ENCODE data around the gene PAM. TPM values are rescaled to one million over a fixed set of nuclear protein-coding genes. Genes with fewer than 3 reads are reported as not detected.

Gene PAM
- total RNA-seq, 1 donor from 2014 or later, result 267 TPM

GRCh38 chr5:102759289-102759688 is 4.2 kb downstream of the PAM start:
- Mint-ChIP-seq H3K27me3 (ENCODE audit: unreplicated experiment) (no peaks in the 10 kb centered on the region), H3K27ac (ENCODE audit: unreplicated experiment) (no peak overlapping the region), H3K4me1 (ENCODE audit: unreplicated experiment) (peaks cover 53% of the 10 kb centered on the region)

DNA sequence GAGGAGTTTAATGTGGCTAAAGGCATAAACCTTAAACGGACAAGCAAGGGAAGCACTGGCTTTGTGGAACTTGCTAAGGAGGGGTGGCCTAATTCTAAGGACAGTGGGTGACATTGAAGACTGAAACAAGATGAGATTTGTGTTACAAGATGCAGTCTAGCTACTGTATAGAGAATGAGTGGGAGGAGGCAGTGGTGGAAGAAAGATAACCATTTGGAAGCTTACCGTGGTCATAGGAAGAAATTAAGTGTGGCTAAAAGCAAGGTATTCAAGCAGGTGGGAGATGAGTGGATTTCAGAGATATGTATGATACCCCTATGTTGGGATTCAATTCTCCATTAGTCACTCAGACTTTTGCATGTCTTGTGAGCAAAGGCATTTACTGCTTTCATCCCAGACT is 4.6 kb downstream of the PAM start:
- Mint-ChIP-seq H3K4me3 (ENCODE audit: unreplicated experiment) (no peak overlapping the region), H3K4me1 (ENCODE audit: unreplicated experiment) (peaks cover 50% of the 10 kb centered on the region), H3K27ac (ENCODE audit: unreplicated experiment) (peak overlapping the region; percentile 4), H3K9me3 (ENCODE audit: unreplicated experiment) (no peaks in the 10 kb centered on the region), H3K36me3 (ENCODE audit: unreplicated experiment) (no peaks in the 10 kb centered on the region), H3K27me3 (ENCODE audit: unreplicated experiment) (no peaks in the 10 kb centered on the region)
- TF ChIP-seq, protein P1, sequence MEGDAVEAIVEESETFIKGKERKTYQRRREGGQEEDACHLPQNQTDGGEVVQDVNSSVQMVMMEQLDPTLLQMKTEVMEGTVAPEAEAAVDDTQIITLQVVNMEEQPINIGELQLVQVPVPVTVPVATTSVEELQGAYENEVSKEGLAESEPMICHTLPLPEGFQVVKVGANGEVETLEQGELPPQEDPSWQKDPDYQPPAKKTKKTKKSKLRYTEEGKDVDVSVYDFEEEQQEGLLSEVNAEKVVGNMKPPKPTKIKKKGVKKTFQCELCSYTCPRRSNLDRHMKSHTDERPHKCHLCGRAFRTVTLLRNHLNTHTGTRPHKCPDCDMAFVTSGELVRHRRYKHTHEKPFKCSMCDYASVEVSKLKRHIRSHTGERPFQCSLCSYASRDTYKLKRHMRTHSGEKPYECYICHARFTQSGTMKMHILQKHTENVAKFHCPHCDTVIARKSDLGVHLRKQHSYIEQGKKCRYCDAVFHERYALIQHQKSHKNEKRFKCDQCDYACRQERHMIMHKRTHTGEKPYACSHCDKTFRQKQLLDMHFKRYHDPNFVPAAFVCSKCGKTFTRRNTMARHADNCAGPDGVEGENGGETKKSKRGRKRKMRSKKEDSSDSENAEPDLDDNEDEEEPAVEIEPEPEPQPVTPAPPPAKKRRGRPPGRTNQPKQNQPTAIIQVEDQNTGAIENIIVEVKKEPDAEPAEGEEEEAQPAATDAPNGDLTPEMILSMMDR (IDR thresholded peaks at IDR 0.05), result no peak
- no peak for DNase-seq (ENCODE audit: extremely low spot score, unreplicated experiment)

More at GRCh38 chr5:102759289-102759688, 4.2 kb downstream of the PAM start:
- DNase-seq (ENCODE audit: extremely low spot score, unreplicated experiment), result no peak
- no peaks in the 10 kb centered on the region for H3K36me3 Mint-ChIP-seq (ENCODE audit: unreplicated experiment)
- TF ChIP-seq, protein P1 (IDR thresholded peaks at IDR 0.05), result no peak
- H3K9me3 Mint-ChIP-seq (ENCODE audit: unreplicated experiment), result no peaks in the 10 kb centered on the region
- no peak overlapping the region for H3K4me3 Mint-ChIP-seq (ENCODE audit: unreplicated experiment)

- peak overlapping the region; percentile 42 for H3K27ac Mint-ChIP-seq (ENCODE audit: unreplicated experiment)
- DNase-seq (ENCODE audit: extremely low spot score, unreplicated experiment), result no peak
- H3K9me3 Mint-ChIP-seq (ENCODE audit: unreplicated experiment), result no peaks in the 10 kb centered on the region
These were observed 5.7 kb downstream of the PAM start for GRCh38 chr5:102760815-102761214.

DNA sequence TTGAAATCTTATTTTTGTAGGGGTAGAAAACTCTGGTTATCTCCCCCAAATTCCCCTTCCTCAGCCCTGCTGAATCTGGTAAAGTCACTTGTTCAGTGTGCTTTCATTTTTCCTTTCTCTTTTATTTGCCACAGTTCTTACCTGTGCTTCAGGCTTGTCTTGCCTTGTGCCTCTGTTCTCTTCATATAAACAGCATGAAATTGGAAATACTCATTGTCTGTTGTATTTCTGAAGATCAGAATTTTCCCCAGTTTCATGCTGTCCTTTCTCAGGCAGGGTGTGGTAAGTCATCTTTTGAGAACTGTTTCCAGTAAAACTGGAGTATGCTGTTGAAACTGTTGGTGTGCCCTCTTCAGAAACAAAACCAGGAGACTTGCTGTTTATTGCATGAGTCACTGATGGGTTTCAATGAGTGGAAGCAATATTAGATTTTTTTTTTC is 7.0 kb downstream of the PAM start:
- H3K27me3 Mint-ChIP-seq (ENCODE audit: unreplicated experiment), result no peaks in the 10 kb centered on the region
- H3K36me3 Mint-ChIP-seq (ENCODE audit: unreplicated experiment), result no peaks in the 10 kb centered on the region
- DNase-seq (ENCODE audit: extremely low spot score, unreplicated experiment), result no peak
- peaks cover 43% of the 10 kb centered on the region for H3K4me1 Mint-ChIP-seq (ENCODE audit: unreplicated experiment)
- peak overlapping the region; percentile 74 for H3K27ac Mint-ChIP-seq (ENCODE audit: unreplicated experiment)
- H3K9me3 Mint-ChIP-seq (ENCODE audit: unreplicated experiment), result no peaks in the 10 kb centered on the region
- peak overlapping the region; percentile 14 for H3K4me3 Mint-ChIP-seq (ENCODE audit: unreplicated experiment)
- TF ChIP-seq, protein P1 (IDR thresholded peaks at IDR 0.05), result no peak

More at GRCh38 chr5:102760815-102761214, 5.7 kb downstream of the PAM start:
- no peaks in the 10 kb centered on the region for H3K36me3 Mint-ChIP-seq (ENCODE audit: unreplicated experiment)
- TF ChIP-seq, protein P1 (IDR thresholded peaks at IDR 0.05), result no peak
- H3K27me3 Mint-ChIP-seq (ENCODE audit: unreplicated experiment), result no peaks in the 10 kb centered on the region
- H3K4me3 Mint-ChIP-seq (ENCODE audit: unreplicated experiment), result no peak overlapping the region
- peaks cover 50% of the 10 kb centered on the region for H3K4me1 Mint-ChIP-seq (ENCODE audit: unreplicated experiment)

DNA sequence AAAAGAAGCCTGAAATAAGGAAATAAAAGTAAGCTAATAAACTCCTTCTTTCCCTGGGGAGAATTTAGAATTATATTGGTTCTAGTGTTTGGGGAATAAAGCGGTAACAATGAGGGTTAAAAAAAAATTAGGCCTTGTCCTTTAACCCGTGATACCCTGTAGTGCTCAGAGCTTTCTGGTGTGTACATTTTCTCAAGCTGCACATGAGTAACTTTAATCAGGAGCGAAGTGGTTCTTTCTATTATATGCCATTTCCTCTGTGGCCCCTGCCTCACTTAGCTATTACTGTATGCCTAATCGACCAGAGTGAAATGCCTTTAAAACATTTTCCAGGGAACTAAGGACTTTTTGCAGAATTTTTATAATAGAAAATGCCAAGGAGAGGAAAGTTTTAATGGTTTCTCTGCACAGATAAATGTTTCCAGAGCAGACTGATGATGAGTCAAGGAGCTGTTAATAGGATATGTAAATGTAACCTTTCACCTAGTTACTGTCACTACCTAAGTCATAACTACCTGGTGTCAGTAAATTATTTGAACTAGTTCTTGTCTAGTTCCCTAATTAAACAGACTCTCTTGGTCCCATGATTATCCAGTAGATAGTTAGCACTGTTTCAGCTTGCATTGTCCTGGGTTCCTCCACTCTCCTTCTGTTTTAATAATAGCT is 7.6 kb downstream of the PAM start:
- Mint-ChIP-seq H3K4me1 (ENCODE audit: unreplicated experiment) (peaks cover 43% of the 10 kb centered on the region), H3K27ac (ENCODE audit: unreplicated experiment) (peak overlapping the region; percentile 74), H3K36me3 (ENCODE audit: unreplicated experiment) (no peaks in the 10 kb centered on the region), H3K9me3 (ENCODE audit: unreplicated experiment) (no peaks in the 10 kb centered on the region), H3K27me3 (ENCODE audit: unreplicated experiment) (no peaks in the 10 kb centered on the region), H3K4me3 (ENCODE audit: unreplicated experiment) (no peak overlapping the region)
- TF ChIP-seq, protein P1 (IDR thresholded peaks at IDR 0.05), result no peak
- no peak for DNase-seq (ENCODE audit: extremely low spot score, unreplicated experiment)
